GM18517 (cell line): ENCODE results near the gene NDUFB2.
"Not testable (repeated sequence)": the region's sequence is repeated elsewhere in the genome, so short reads cannot be mapped to it uniquely, and the experiment has no call there.

ENCODE experiments used
- ATAC-seq: cut with Tn5 transposase; IDR thresholded peaks from one replicate; pipeline ENCODE4 v1.9.1; 2021; ENCODE audit warnings: mild to moderate bottlenecking, moderate library complexity; ENCODE audit not compliant: unreplicated experiment

Gene NDUFB2

DNA sequence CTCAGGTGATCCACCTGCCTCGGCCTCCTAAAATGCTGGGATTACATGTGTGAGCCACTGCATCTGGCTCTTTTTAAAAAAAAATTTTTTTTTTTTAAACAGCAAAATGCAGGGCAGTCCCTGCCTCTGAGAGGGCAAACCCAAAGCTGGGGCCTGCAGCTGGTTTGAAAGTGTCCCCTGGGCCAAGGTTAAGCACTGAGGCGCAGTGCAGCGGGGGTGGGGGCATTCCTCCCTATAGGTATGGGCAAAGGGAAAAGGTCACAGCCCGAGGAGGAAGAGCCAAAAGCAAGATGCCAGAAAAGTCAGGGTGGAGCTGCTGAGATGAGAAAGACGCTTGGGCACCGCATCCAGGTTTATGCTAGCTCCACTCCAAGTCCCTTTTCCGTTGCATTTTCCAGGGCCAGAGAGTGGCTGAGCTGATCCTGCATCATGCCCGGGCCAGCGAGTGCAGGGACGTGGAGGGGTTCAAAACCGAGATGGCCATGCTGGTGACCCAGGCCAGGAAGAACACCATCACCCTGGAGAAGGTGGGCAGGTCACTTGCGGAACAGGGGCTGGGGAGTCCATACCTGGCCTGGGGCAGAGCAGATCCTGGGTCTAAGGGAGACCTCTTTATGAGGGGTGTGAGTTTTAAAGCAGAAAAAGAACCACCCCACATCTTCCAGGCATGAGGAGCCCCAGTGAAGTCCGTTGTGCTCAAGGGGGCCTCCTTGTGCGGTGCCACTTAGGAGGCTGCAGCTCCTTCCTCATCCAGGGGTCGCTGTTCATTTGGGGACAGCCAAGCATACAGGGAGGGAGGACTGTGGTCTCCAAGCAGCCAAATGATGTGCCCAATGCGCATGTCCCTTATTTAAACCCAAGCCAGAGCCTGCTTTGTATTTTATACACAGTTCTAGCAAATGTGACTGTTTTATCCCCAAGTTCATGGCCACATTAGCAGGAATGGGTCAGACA is 7.0 kb upstream of the NDUFB2 start:
- no peak for ATAC-seq

DNA sequence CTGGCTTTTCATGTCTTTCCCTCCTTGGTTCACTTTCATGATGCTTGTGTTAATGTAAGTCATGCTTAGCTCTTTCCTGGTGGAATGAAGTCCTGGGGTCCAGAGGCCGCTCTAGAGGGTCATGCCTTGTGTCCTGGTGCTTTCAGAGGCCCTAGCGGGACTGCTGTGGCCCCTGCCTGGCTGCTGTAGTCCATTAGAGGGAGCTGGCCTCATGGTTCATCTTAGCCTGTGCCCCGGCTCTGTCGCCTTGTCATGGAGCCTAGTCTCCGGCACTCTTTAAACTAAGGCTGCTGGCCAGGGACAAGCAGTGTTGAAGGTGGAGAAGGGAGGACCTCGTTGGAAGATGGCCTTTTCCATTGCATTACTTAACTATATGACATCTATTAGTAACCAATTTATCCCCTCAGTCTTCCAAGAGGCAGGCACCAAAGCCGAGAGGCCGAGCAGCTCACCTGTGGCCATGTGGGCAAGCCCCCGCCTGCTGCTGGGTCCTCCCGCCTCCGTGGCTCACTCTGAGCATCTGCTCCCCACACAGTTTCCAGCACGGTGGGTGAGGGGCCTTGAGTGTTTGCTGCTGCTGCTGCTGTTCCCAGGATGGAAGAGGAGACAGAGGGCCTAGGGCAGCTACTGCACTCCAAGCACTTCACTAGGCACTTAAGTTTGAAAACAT is 5.0 kb upstream of the NDUFB2 start:
- no peak for ATAC-seq

GRCh38 chr7:140693849-140694248 is 2.7 kb upstream of the NDUFB2 start:
- ATAC-seq = not testable (repeated sequence)

DNA sequence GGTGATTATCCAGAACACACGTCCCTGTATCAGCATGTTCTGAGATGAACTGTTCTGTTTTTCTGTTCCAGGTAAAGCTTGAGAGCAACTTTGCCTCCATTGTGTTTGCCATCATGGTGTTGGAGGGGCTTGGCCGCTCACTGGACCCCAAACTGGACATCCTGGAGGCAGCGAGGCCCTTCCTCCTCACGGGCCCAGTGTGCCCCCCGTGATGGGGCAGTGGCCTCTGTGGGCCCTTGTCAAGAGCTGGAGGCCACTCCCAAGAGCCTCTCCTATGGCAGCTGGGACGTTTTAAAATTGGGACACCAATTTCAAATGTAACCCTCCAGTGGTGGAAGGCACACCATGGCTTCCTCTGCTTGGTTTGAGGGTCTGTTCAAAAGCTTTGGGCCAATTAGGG is 1.9 kb upstream of the NDUFB2 start:
- ATAC-seq = no peak

GRCh38 chr7:140695381-140695780 is 1.1 kb upstream of the NDUFB2 start:
- ATAC-seq = no peak

DNA sequence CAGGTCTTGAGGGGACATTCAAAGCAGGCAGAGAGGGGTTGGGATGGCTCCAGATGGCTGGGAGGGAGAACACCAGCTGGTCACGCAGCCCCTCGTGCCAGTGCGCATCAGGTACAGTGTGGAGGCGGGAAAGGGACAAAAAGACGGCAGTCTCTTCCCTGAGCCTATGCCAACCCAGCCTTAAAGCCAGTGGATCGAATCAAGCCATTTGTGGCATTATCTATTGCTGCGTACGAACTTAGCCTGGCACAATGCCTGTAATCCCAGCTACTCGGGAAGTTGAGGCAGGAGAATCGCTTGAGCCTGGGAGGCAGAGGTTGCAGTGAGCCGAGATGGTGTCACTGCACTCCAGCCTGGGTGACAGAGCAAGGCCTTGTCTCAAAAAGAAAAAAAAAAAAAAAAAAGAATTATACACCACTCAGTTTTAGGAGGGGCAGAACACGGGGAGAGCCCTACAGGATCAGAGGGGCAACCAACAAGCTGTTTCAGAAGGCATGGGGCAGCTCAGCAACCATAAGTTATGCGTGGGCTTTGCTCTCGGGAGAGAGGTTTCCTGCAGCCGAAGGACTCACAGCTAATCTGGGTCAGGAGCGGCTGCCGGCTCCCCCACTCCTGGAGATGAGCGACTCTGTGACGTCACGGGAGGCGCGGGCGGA is 356 bp upstream of the NDUFB2 start:
- ATAC-seq = no peak

- no peak for ATAC-seq
These were observed 1.1 kb downstream of the NDUFB2 start for GRCh38 chr7:140697447-140698143.

DNA sequence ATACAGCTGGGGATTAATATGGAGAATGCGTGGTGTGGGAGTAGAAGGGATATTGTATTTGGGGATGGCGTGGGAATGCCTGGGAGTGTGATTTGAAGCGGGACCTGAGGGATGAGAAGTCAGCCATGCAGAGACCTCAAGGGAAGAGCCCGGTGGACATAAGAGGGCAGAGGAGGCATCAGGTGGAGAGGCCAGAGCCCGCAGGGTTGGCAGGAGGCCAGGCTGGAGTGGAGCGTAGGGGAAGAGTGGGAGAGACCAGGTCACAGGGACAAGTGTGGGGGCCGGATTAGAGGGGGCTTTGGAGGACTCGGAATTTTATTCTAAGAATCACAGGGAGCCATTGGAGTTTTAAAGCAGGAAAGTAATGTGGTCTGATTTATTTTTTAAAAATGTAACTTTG is 2.0 kb downstream of the NDUFB2 start:
- no peak for ATAC-seq

GRCh38 chr7:140702774-140703173 is 6.3 kb downstream of the NDUFB2 start:
- no peak for ATAC-seq

DNA sequence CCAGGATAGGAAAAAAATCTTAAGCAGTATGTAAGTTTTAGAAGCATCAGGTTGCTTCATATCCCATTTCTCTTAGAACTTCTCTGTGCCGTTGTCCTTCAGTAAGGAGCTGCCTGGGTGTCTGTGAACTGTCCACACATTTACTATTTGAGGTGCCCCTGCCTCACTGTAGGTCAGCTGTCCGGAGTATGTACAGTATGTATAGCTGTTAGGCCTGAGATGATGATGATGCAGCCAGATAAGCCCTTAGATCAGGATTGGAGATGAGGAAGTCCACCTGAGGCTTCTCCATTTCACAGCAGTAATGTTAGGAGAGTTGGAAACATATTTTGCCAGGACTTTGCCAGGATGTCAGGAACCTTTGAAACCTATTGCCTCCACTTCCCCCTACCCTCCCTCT is 7.7 kb downstream of the NDUFB2 start:
- no peak for ATAC-seq

- ATAC-seq = no peak
These were observed 10.6 kb downstream of the NDUFB2 start for GRCh38 chr7:140707132-140707531.

DNA sequence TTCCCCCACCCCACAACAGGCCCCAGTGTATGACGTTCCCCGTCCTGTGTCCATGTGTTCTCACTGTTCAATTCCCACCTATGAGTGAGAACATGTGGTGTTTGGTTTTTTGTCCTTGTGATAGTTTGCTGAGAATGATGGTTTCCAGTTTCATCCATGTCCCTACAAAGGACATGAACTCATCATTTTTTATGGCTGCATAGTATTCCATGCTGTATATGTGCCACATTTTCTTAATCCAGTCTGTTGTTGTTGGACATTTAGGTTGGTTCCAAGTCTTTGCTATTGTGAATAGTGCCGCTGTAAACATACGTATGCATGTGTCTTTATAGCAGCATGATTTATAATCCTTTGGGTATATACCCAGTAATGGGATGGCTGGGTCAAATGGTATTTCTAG is 12.3 kb downstream of the NDUFB2 start:
- not testable (repeated sequence) for ATAC-seq

- not testable (repeated sequence) for ATAC-seq
These were observed 15.9 kb downstream of the NDUFB2 start for GRCh38 chr7:140712392-140712791.

DNA sequence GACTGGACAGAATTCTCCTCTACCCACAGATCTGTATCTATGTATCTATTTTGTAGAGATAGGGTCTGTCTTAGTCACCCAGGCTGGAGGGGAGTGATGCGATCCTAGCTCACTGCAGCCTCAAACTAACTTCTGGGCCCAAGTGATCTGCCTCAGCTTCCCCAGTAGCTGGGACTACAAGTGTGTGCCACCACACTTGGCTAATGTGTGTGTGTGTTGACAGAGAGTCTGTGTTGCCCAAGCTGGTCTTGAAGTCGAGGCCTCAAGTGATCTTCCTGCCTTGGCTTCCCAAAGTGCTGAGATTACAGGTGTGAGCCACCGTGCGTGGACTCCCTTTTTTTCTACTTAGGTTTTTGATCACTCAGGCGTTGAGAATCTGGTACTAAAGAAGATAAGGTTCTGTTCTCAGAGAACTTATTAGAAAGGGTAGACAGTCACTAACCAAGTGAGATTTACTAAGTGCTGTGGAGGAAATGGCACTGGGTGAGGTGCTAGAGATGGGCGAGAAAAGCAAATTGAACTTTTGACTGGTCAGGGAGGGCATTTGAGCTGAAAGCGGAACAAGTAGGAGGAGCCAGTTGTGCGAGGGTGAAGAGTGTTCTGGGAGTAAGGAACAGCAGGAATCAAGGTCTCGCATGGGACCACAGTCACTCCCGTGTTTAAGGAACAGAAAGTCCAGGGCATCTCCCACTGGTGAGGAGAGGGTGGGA is 18.0 kb downstream of the NDUFB2 start:
- ATAC-seq = no peak

DNA sequence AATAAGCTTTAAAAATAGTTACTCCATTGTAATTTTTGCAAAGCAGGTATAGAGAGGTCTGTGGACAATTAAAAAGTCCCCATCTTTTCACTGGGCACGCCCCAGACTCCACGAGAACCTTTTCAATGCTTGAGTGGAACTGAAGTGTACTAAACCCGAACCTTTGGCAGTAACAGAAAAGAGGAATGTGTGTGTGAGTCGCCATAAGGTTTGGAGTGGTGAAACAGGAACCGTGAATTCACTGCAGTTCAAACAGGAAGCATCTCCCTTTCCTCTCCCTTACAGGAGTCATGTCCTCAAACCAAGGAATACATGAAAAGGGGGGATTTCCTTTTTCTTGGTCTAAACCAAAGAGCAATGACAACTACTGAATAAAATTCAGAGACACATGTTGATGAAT is 23.2 kb downstream of the NDUFB2 start:
- ATAC-seq = no peak

DNA sequence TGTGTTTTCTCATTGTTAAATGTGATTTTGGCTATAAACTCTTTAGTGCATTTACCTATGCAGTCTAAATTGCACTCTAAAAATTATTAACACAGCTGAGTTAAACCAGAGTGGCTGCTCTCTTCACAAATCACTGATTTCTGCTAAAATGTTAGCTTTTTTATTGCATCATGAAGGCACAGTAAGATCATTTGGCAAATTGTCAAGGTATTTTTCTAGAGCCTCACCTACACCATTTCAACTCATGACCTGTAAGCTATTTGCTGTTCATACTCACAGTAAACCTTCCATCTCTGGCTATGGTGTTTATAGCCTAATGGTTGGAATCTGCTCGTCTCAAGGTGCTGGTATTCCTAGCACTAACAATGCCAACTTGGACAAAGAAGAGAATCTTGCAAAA is 25.7 kb downstream of the NDUFB2 start:
- ATAC-seq = no peak

DNA sequence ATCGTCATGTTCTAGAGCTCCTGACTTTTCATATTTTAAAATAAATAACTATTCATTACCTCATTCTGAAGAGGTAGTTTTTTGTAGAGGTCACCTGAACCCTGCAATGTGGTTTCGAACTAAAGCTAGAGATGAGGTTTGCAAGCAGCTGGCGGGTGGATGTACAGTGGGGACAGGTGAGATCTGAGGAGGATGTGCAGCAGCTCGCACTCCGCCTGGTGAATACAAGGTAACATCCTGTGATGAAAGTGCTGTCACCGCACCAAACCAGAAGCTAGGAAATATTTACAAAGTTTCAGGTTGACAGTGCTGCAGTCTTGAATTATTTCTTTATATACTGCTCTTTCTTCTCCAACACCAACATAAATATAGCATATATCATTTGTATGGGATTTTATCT is 26.5 kb downstream of the NDUFB2 start:
- ATAC-seq = no peak

- ATAC-seq = no peak
These were observed 27.1 kb downstream of the NDUFB2 start for GRCh38 chr7:140723574-140723973.

GRCh38 chr7:140724706-140725105 is 28.2 kb downstream of the NDUFB2 start:
- ATAC-seq = no peak

GRCh38 chr7:140726281-140726680 is 29.8 kb downstream of the NDUFB2 start:
- no peak for ATAC-seq
